Measurements from ENCODE around the gene FBXL17.

Gene FBXL17

GRCh38 chr5:107884871-107885270 is 497.0 kb downstream of the FBXL17 start:
- Histone ChIP-seq H3K9me3 (no peaks in the 10 kb centered on the region), H3K27me3 (no peaks in the 10 kb centered on the region), H3K4me1 (no peaks in the 10 kb centered on the region; the same call in none of the 2 replicates), H3K36me3 (no peaks in the 10 kb centered on the region), H3K4me3 (ENCODE audit: low read depth, low read length) (no peak overlapping the region)
- TF ChIP-seq CTCF (IDR thresholded peaks at IDR 0.05; ENCODE audit: low read depth, low read length): no peak
- no peak for DNase-seq

DNA sequence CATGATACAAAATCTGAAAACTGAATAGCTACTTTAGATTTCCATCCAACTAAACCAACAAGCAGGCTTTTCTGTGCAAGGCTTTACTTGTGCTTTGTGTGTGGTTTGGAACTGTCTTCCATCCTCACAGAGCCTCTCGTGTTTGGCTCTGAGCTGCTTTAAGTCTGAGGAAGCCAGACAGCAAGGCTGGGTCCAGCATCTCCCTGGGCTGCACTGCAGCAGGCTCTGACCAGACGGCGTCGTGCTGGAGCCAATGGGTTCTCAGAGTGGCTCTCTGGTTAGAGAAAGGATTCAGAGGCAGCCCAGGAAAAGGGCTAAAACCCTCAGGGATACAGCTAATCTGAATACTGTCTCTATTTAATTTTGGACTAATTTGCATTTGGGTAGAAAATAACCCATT is 503.2 kb downstream of the FBXL17 start:
- Histone ChIP-seq H3K4me3 (ENCODE audit: low read depth, low read length) (no peak overlapping the region), H3K36me3 (no peaks in the 10 kb centered on the region), H3K27me3 (no peaks in the 10 kb centered on the region), H3K9me3 (no peaks in the 10 kb centered on the region), H3K4me1 (peaks cover 8% of the 10 kb centered on the region; the same call in 1 of the 2 replicates)
- DNase-seq: peak; percentile 39
- no peak for TF ChIP-seq CTCF (IDR thresholded peaks at IDR 0.05; ENCODE audit: low read depth, low read length)

- no peaks in the 10 kb centered on the region for H3K27me3 ChIP-seq
- no peak for TF ChIP-seq CTCF (IDR thresholded peaks at IDR 0.05; ENCODE audit: low read depth, low read length)
- peaks cover 8% of the 10 kb centered on the region; the same call in 1 of the 2 replicates for H3K4me1 ChIP-seq
- H3K36me3 ChIP-seq: no peaks in the 10 kb centered on the region
- no peak overlapping the region for H3K4me3 ChIP-seq (ENCODE audit: low read depth, low read length)
- no peaks in the 10 kb centered on the region for H3K9me3 ChIP-seq
- no peak for DNase-seq
Observed at GRCh38 chr5:107876906-107877305, 505.0 kb downstream of the FBXL17 start.

GRCh38 chr5:107876261-107876660 is 505.6 kb downstream of the FBXL17 start:
- H3K9me3 ChIP-seq: no peaks in the 10 kb centered on the region
- no peaks in the 10 kb centered on the region for H3K36me3 ChIP-seq
- DNase-seq: no peak
- H3K4me1 ChIP-seq: peaks cover 8% of the 10 kb centered on the region; the same call in 1 of the 2 replicates
- no peaks in the 10 kb centered on the region for H3K27me3 ChIP-seq
- H3K4me3 ChIP-seq (ENCODE audit: low read depth, low read length): no peak overlapping the region
- TF ChIP-seq CTCF (IDR thresholded peaks at IDR 0.05; ENCODE audit: low read depth, low read length): no peak

DNA sequence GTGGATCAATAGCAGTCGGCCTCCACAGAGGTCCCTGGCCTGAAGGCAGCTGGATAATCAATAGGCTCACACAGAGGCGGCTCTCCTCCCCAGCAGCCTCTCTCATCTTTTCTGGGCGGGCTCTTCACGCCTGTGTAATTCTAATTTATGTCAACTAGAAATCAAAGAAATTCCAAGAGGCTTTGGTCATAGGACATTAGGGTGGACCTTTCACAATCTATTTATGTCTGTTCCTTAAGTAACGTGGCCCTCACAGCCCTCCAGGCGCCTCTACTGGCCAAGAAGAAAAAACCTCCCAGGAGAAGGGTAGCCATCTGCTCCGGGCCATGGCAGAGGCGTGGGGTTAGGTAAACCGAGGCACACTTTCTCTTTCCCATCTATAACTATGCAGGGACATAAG is 506.1 kb downstream of the FBXL17 start:
- Histone ChIP-seq H3K4me1 (peaks cover 8% of the 10 kb centered on the region; the same call in 1 of the 2 replicates), H3K36me3 (no peaks in the 10 kb centered on the region), H3K4me3 (ENCODE audit: low read depth, low read length) (no peak overlapping the region), H3K27me3 (no peaks in the 10 kb centered on the region), H3K9me3 (no peaks in the 10 kb centered on the region)
- no peak for DNase-seq
- no peak for TF ChIP-seq CTCF (IDR thresholded peaks at IDR 0.05; ENCODE audit: low read depth, low read length)

GRCh38 chr5:107874795-107875194 is 507.1 kb downstream of the FBXL17 start:
- H3K4me1 ChIP-seq: peaks cover 8% of the 10 kb centered on the region; the same call in 1 of the 2 replicates
- no peak for TF ChIP-seq CTCF (IDR thresholded peaks at IDR 0.05; ENCODE audit: low read depth, low read length)
- H3K4me3 ChIP-seq (ENCODE audit: low read depth, low read length): no peak overlapping the region
- no peaks in the 10 kb centered on the region for H3K27me3 ChIP-seq
- no peak for DNase-seq
- H3K36me3 ChIP-seq: no peaks in the 10 kb centered on the region
- no peaks in the 10 kb centered on the region for H3K9me3 ChIP-seq
